Astrocyte (in vitro differentiated cells and primary cell): Measurements from ENCODE around the gene INPP5F. TPM values are rescaled to one million over a fixed set of nuclear protein-coding genes. Genes with fewer than 3 reads are reported as not detected.

Experiments used
- DNase-seq: peaks from one replicate; pipeline ENCODE4 v3.0.0-alpha.2; 2010; ENCODE audit warnings: low read depth
- FAIRE-seq: peaks from 2 replicates; lab custom pipeline; 2011; peaks lifted over from hg19 to GRCh38; lab: Jason Lieb, UNC
- H2AFZ ChIP-seq: 2 replicates; pipeline ENCODE4 v1.6.0; 2012; ENCODE audit warnings: low read depth, low read length, inconsistent platforms
- H3K27ac ChIP-seq: 2 replicates; pipeline ENCODE4 v1.5.1; 2011; ENCODE audit warnings: low read depth, low read length, inconsistent platforms
- H3K27me3 ChIP-seq: 2 replicates; pipeline ENCODE4 v1.6.0; 2011; ENCODE audit warnings: low read length, inconsistent platforms; ENCODE audit not compliant: insufficient read depth
- H3K36me3 ChIP-seq: 2 replicates; pipeline ENCODE4 v1.5.1; 2011; ENCODE audit warnings: low read length, inconsistent platforms; ENCODE audit not compliant: insufficient read depth
- H3K4me1 ChIP-seq: 2 replicates; pipeline ENCODE4 v1.5.1; 2011; ENCODE audit warnings: low read length, inconsistent platforms; ENCODE audit not compliant: insufficient read depth
- H3K4me2 ChIP-seq: 2 replicates; pipeline ENCODE4 v1.6.0; 2012; ENCODE audit warnings: low read length, inconsistent platforms
- H3K4me3 ChIP-seq: 2 replicates; pipeline ENCODE4 v1.5.1; 2011; ENCODE audit warnings: low read depth, mild to moderate bottlenecking, low read length, inconsistent platforms; ENCODE audit not compliant: insufficient read depth
- H3K79me2 ChIP-seq: 2 replicates; pipeline ENCODE4 v1.6.0; 2012; ENCODE audit warnings: mild to moderate bottlenecking, low read length, inconsistent platforms; ENCODE audit not compliant: insufficient read depth
- H3K9ac ChIP-seq: 2 replicates; pipeline ENCODE4 v1.6.0; 2012; ENCODE audit warnings: mild to moderate bottlenecking, low read length, inconsistent platforms
- H3K9me3 ChIP-seq: 2 replicates; pipeline ENCODE4 v1.5.1; 2012; ENCODE audit warnings: low read depth, mild to moderate bottlenecking, low read length, inconsistent platforms; ENCODE audit not compliant: insufficient read depth
- H4K20me1 ChIP-seq: 2 replicates; pipeline ENCODE4 v1.6.0; 2012; ENCODE audit warnings: low read length, inconsistent platforms; ENCODE audit not compliant: insufficient read depth
- H3K27ac Mint-ChIP-seq: one replicate; pipeline ENCODE4 v1.8.0; 2021; ENCODE audit warnings: mild to moderate bottlenecking, mixed read lengths; ENCODE audit not compliant: unreplicated experiment
- H3K27me3 Mint-ChIP-seq: one replicate; pipeline ENCODE4 v1.8.0; 2021; ENCODE audit warnings: low read depth, mixed read lengths; ENCODE audit not compliant: unreplicated experiment
- H3K36me3 Mint-ChIP-seq: one replicate; pipeline ENCODE4 v1.8.0; 2021; ENCODE audit warnings: low read depth, mixed read lengths; ENCODE audit not compliant: unreplicated experiment
- H3K4me1 Mint-ChIP-seq: one replicate; pipeline ENCODE4 v1.8.0; 2021; ENCODE audit warnings: low read depth, mixed read lengths; ENCODE audit not compliant: unreplicated experiment
- H3K4me3 Mint-ChIP-seq: one replicate; pipeline ENCODE4 v1.8.0; 2021; ENCODE audit warnings: mild to moderate bottlenecking, moderate library complexity, mixed read lengths; ENCODE audit not compliant: unreplicated experiment
- H3K9me3 Mint-ChIP-seq: one replicate; pipeline ENCODE4 v1.8.0; 2021; ENCODE audit warnings: mild to moderate bottlenecking, mixed read lengths; ENCODE audit not compliant: unreplicated experiment
- CTCF ChIP-seq: IDR thresholded peaks from 2 replicates; pipeline ENCODE4 v1.5.1; 2011; ENCODE audit warnings: low read depth, mild to moderate bottlenecking, inconsistent platforms, low read length, moderate library complexity; ENCODE audit not compliant: insufficient read depth
- EZH2 ChIP-seq: IDR thresholded peaks from 2 replicates; pipeline ENCODE4 v1.6.1; 2012; ENCODE audit warnings: mild to moderate bottlenecking, low read length, inconsistent platforms; ENCODE audit not compliant: insufficient read depth
- total RNA-seq: library from RNA; stranded (reverse); gene quantifications from 2 replicates; pipeline ENCODE4 v1.2.1, GENCODE V29; 2021

Gene INPP5F
- total RNA-seq, 1 donor from 2014 or later, result 101 TPM

- H3K27ac Mint-ChIP-seq, result peak overlapping the region; percentile 97
- no peak for FAIRE-seq
- H3K27ac ChIP-seq, result peak overlapping the region; percentile 52
Measured at GRCh38 chr10:119737039-119737663, 11.3 kb downstream of the INPP5F start.

GRCh38 chr10:119737823-119738222 lies 12.0 kb downstream of the INPP5F start:
- no peak for TF ChIP-seq EZH2
- no peak for TF ChIP-seq CTCF
- H3K4me1 Mint-ChIP-seq, result peaks cover 41% of the 10 kb centered on the region
- peak overlapping the region; percentile 64 for H3K4me3 Mint-ChIP-seq
- H3K4me3 ChIP-seq, result peak overlapping the region; percentile 24
- no peaks in the 10 kb centered on the region for H4K20me1 ChIP-seq
- no peaks in the 10 kb centered on the region for H3K9me3 Mint-ChIP-seq
- H3K9ac ChIP-seq, result peak overlapping the region; percentile 14
- FAIRE-seq (peak; percentile 93), DNase-seq (peak; percentile 87)
- peak overlapping the region; percentile 97 for H3K27ac Mint-ChIP-seq
- H3K27me3 Mint-ChIP-seq, result no peaks in the 10 kb centered on the region
- no peaks in the 10 kb centered on the region for H3K36me3 ChIP-seq
- peaks cover 27% of the 10 kb centered on the region for H3K4me1 ChIP-seq
- no peak overlapping the region for H2AFZ ChIP-seq
- H3K36me3 Mint-ChIP-seq, result no peaks in the 10 kb centered on the region
- peak overlapping the region; percentile 52 for H3K27ac ChIP-seq
- H3K4me2 ChIP-seq, result peak overlapping the region; percentile 74
- no peaks in the 10 kb centered on the region for H3K27me3 ChIP-seq
- H3K9me3 ChIP-seq, result no peaks in the 10 kb centered on the region
- peaks cover 61% of the 10 kb centered on the region for H3K79me2 ChIP-seq

More at GRCh38 chr10:119737039-119737663, 11.3 kb downstream of the INPP5F start:
- TF ChIP-seq CTCF (no peak), EZH2 (no peak)
- Histone ChIP-seq H2AFZ (no peak overlapping the region), H3K4me2 (peak overlapping the region; percentile 74), H3K9ac (peak overlapping the region; percentile 14), H3K27me3 (no peaks in the 10 kb centered on the region), H3K79me2 (peaks cover 59% of the 10 kb centered on the region), H3K9me3 (no peaks in the 10 kb centered on the region), H3K4me3 (no peak overlapping the region), H3K36me3 (no peaks in the 10 kb centered on the region), H3K4me1 (peaks cover 26% of the 10 kb centered on the region), H4K20me1 (no peaks in the 10 kb centered on the region)
- Mint-ChIP-seq H3K27me3 (no peaks in the 10 kb centered on the region), H3K4me1 (peaks cover 37% of the 10 kb centered on the region), H3K9me3 (no peaks in the 10 kb centered on the region), H3K4me3 (no peak overlapping the region), H3K36me3 (no peaks in the 10 kb centered on the region)
- no peak for DNase-seq

- H3K27ac ChIP-seq, result no peak overlapping the region
Measured at GRCh38 chr10:119738962-119739361, 13.1 kb downstream of the INPP5F start.

More at GRCh38 chr10:119738962-119739361, 13.1 kb downstream of the INPP5F start:
- H3K9ac ChIP-seq, result no peak overlapping the region
- no peak overlapping the region for H3K4me2 ChIP-seq
- H3K4me3 Mint-ChIP-seq, result no peak overlapping the region
- no peaks in the 10 kb centered on the region for H3K27me3 Mint-ChIP-seq
- DNase-seq (no peak), FAIRE-seq (no peak)
- no peak overlapping the region for H3K4me3 ChIP-seq
- no peaks in the 10 kb centered on the region for H3K27me3 ChIP-seq
- H2AFZ ChIP-seq, result no peak overlapping the region
- no peaks in the 10 kb centered on the region for H3K36me3 ChIP-seq
- H3K4me1 ChIP-seq, result peaks cover 30% of the 10 kb centered on the region
- peaks cover 50% of the 10 kb centered on the region for H3K4me1 Mint-ChIP-seq
- peaks cover 51% of the 10 kb centered on the region for H3K79me2 ChIP-seq
- H4K20me1 ChIP-seq, result no peaks in the 10 kb centered on the region
- H3K9me3 Mint-ChIP-seq, result no peaks in the 10 kb centered on the region
- no peaks in the 10 kb centered on the region for H3K9me3 ChIP-seq
- no peak for TF ChIP-seq EZH2
- no peak for TF ChIP-seq CTCF
- H3K36me3 Mint-ChIP-seq, result no peaks in the 10 kb centered on the region
- H3K27ac Mint-ChIP-seq, result no peak overlapping the region
